SHP77 (cell line): ENCODE results near the gene ITPR2.
"Not testable (repeated sequence)": the region's sequence is repeated elsewhere in the genome, so short reads cannot be mapped to it uniquely, and the experiment has no call there.

Source experiments
- DNase-seq, 2 experiments: peaks; one replicate each; lab custom pipeline; 2025; lab: John Stamatoyannopoulos, UW

The ITPR2 gene

DNA sequence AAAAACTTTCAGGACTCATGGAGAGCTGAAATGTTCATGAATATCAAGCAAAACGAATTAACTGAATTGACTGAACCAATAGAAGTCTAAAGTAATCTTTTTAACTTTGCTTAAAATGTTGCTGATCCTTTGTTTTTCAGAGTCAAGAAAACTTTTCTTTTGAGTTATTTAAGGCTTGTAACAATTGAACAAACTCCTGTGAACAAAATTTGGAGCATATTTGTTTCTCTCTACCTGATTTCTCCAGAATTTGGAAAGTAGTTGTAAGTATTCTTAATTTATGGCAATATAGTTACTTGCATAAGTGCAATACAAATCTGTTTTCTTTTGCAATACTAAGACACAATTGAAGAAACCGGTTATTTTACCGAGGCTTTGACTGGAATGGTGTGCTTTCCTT is 77.6 kb downstream of the ITPR2 start:
- not testable (repeated sequence) for DNase-seq

- no peak for DNase-seq
Observed at GRCh38 chr12:26754148-26754547, 78.8 kb downstream of the ITPR2 start.

- DNase-seq: no peak
Observed at GRCh38 chr12:26751179-26751578, 81.8 kb downstream of the ITPR2 start.

GRCh38 chr12:26750531-26751175 is 82.3 kb downstream of the ITPR2 start:
- no peak for DNase-seq

DNA sequence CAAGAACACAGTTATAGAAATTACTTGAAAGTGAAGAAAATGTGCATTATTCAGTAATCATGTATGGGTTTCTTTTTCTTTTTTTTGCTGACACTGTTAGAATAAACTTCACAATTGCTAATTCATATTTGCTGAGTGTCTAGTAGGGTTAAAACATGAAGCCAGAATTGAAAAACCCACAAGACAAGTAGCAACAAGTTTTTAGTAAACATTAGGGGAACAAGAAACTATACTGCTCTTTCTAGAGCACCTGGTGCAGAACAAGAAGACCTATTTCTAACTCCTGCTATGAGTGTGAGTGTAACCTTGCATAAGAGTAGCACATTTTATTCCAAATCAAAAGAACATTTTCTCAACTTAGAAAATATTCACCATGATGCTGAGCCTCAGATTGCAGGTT is 83.2 kb downstream of the ITPR2 start:
- DNase-seq: no peak

DNA sequence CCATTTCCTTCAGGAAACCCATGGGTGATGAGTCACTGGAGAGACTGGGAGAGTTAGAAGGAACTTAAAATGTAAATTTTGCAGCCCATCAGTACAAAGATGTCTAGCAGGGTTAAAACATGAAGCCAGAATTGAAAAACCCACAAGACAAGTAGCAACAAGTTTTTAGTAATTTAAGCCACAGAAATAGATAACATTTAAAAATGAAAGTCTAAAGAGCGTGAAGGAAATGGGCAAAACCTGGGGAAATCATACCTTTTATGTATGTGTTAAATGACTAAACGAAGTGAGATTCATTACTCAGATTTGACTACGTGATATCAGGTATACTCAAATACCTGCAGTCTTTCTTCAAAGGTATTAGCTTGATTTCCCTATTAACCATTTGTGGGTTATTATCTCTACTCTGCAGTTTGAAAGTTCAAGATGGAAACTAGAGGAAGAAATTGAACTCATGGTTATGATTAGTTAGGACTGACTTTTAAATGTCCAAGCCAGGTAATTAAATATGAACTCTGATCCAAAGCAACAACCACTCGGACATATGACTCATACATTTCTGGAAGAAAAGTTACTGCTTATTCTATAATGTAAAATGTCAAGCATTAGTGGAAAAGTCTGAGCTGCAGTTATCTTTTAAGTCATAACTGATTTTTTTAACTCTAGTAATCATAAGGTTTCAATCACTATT is 84.1 kb downstream of the ITPR2 start:
- no peak for DNase-seq

- no peak for DNase-seq
Observed at GRCh38 chr12:26748412-26748740, 84.6 kb downstream of the ITPR2 start.

DNA sequence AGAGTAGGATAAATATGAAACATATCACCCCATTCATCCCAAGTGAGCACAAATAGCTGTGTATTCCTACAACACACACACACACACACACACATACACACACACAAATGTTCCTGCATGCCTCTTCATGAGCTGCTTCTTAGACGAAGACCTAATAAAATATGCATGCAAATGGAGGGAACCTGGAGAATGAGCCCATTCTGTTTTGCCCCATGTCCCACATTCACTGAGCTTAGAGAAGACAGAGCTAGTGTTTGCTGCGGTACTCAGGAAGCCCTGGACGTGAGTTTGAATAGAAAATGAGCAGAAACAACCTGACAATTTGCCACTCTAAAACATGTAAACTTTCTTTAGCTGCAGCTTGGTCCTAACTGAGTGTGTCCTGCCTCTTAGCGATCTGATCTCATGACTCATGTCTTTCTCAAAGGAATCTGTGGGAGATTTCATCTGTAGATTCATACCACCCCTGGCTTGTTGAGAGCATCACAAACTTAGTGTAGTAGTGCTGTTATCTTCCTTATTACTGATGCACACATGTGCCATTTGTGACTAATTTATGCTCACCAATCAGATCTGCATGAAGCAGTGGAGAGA is 86.8 kb downstream of the ITPR2 start:
- no peak for DNase-seq

DNA sequence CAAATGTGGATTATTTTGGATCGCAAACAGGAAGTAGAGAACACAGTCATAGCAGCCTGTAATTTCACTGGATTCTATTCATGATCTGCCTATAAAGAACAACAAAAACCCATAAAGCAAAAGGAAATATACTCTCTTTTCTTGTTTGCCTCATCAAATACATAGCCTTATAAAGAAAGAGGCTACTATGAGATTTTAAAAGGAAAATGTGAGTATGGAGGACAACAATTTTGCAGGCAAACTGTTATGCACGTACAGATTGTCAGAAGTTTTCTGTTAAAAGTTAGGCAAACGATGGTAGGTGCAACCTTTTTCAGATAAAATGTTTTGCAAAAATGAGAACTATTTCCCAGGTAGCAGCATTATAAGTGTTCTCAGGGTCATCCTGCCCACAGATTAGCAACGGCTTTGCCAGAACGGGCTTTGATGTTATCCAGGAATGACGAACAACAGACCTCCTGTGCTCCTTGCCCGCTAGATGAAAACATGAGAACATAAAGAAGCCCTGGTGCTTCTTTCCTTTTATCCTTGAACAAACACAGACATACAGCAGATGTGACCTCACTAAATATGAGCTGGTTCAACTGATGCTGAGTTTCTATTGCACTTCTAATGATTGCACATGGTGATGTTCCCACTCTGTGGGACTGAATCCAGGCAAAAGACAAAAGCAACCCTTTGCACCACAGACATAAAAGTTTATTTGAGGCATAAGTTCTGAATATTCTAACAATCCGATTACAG is 88.1 kb downstream of the ITPR2 start:
- peak; percentile 83 to 87 for DNase-seq

- DNase-seq: no peak
Observed at GRCh38 chr12:26744042-26744626, 88.9 kb downstream of the ITPR2 start.

DNA sequence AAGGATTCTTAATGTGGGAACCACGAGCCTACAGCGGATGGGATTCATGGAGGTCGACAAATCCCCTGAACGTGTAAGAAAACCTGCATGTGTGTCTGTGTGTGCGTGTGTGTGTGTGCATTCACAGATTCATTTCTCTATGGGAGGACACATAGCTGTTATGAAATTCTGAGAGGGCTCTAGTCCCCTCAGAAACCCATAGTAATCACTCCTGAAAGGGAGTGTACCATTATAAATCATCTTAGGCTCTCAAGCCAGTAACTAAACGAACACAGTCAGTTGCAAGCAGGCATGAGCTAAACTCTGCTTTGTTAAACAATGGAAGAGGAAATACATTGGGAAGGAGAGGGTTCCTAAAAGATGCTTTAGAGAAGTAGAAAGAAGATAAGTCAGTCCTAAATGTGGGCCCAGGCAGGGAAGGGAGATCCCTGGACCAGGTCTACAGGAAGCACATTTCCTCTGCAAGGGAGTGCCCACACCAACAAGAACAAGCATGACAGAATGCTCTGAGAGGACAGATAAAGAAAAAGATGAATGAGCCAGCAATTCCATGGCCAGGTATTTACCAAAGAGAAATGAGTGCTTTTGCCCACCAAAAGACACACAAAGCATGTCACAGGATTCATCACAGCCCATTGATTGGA is 91.3 kb downstream of the ITPR2 start:
- DNase-seq: peak in 1 of 2 experiments; percentile 48

DNA sequence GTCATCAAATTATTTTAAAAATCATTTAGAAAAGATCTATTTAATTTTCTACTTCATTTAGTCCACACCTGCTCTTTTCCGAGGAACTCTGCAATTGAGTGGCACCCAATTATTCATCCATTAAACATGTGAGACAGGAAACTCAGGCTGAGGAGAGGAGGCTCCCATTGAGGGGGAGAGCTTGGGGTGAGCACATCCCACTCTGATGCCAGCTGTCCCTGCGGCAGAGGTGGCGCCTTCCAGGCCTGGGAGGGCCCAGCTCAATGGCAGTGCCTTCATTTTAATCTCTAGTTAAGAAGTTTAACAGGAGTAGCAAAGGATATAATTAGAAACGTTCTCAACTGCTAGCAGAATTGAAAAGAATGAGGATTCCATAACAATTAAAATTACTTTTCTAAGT is 92.0 kb downstream of the ITPR2 start:
- DNase-seq: peak in 1 of 2 experiments; percentile 12

DNA sequence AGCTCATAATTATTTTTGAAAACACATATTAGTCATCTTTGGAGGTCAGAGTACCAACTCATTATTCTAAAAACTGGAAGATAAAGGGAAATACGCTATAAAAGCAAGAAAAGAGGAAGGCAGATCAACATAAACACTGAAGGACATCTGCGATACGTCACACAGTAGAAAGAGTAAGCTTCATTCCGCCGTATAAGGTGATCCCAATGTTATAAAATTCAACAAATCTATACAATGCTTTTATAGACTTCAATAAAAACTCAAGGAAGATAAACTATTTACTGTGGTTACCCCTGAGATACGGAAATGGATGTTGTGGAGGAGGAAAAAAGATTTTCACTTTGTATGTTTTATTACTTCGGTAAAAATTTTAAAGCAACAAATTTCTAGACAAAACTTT is 92.6 kb downstream of the ITPR2 start:
- DNase-seq: no peak

GRCh38 chr12:26737487-26738030 is 95.4 kb downstream of the ITPR2 start:
- DNase-seq: no peak

- no peak for DNase-seq
Observed at GRCh38 chr12:26736563-26737486, 96.2 kb downstream of the ITPR2 start.

GRCh38 chr12:26735249-26735639 is 97.8 kb downstream of the ITPR2 start:
- no peak for DNase-seq

GRCh38 chr12:26734510-26735248 is 98.3 kb downstream of the ITPR2 start:
- DNase-seq: no peak

DNA sequence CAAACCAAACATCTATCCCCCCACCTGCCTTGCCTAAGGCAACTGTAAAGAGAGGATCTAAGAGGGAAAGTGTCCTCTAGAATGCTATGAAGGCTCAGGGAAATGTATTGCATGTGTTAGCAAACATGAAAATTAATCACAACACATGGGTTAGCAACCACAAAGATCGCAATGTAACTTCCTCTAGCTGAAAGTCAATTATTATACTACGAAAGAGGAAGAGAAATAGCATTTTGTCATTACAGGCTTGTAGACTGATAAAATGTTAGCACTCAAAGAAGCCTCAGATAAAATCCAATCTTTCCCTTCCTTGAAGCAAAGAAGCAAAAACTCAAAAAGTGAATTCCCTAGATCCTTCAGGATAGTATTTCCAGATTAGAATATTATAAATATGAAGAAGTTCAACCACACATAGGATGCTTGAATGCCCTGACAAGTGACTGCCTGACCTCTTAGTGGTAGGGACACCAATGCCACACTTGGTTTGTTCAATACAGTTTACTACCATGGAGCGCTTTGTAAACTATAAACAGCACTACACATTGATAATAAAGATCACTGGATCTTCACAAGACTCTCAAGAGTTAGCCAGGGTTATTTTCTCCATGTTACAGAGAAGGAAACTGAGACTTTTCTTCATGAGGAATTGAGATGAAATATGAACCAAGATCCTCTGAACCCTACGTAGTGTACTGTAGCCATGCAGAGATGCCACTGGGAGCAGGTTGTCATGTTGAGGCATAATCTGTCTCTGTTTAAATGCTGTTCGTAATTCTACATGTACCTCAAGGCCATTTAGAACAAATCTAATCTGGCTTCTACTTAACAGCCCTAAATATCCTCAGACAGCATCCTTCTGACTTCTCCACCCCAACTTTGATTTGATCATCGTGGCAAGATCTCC is 100.7 kb downstream of the ITPR2 start:
- DNase-seq: no peak
